ENCODE measurements around the gene PYGB. TPM values are rescaled to one million over a fixed set of nuclear protein-coding genes. Genes with fewer than 3 reads are reported as not detected.

The PYGB gene
- total and polyA plus RNA-seq, 4 donors, result 30.3 to 90.3 (median 47.3) TPM

DNA sequence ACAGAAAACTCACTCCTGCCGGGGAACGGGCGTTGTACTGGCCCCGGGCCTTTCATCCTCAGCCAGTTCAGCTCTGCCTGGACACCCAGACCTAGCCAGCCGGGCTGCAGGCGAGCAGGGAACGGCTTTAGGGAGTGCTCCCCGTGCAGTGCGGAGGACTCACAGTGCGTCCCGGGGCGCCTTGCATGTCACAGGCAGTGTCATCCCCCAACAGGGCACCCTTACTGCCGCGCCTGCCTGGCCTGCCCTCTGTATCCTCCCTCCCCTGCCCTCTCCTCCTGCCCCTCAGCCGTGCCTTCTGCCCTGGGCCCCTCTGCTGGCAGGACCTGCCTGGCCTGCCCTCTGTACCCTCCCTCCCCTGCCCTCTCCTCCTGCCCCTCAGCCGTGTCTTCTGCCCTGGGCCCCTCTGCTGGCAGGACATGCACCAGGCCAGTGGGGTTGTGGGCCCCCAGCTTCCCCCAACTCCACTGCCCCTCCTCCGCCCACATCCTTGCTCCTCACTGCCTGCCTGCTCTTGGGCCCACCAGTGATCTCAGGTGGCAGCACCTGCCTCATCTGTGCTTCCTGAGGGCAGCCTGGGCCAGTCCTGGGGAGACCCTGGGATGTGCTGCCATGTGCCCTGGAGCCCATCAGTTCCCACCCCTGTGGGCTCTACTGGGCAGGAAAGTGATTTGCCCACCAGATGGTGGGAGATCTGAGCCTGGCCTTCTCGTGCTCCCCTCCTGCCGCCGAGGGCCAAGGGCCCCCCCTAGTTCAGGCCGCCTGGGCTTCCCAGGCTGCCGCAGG lies 43.0 kb downstream of the PYGB start:
- no peak for ATAC-seq (ENCODE audit: insufficient read depth, low FRiP score)
- DNase-seq, result no peak
- peaks cover 3 to 63% (median 21%) of the 10 kb centered on the region in 4 donors for H3K36me3 ChIP-seq (ENCODE audit: control insufficient read depth in 4 of 4, insufficient read depth in 4 of 4, low read length in 4 of 4)
- no peak overlapping the region for H3K27ac ChIP-seq (ENCODE audit: low read depth in 1 of 2, low read length in 1 of 2)
- no peak overlapping the region for H3K9ac ChIP-seq (ENCODE audit: insufficient read depth in 1 of 2, low read length in 2 of 2)
- TF ChIP-seq, protein P1, sequence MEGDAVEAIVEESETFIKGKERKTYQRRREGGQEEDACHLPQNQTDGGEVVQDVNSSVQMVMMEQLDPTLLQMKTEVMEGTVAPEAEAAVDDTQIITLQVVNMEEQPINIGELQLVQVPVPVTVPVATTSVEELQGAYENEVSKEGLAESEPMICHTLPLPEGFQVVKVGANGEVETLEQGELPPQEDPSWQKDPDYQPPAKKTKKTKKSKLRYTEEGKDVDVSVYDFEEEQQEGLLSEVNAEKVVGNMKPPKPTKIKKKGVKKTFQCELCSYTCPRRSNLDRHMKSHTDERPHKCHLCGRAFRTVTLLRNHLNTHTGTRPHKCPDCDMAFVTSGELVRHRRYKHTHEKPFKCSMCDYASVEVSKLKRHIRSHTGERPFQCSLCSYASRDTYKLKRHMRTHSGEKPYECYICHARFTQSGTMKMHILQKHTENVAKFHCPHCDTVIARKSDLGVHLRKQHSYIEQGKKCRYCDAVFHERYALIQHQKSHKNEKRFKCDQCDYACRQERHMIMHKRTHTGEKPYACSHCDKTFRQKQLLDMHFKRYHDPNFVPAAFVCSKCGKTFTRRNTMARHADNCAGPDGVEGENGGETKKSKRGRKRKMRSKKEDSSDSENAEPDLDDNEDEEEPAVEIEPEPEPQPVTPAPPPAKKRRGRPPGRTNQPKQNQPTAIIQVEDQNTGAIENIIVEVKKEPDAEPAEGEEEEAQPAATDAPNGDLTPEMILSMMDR (IDR thresholded peaks at IDR 0.05; ENCODE audit: control extremely low read depth, extremely low read depth), result no peak
- H3K4me1 ChIP-seq (ENCODE audit: control insufficient read depth in 5 of 5, insufficient read depth in 5 of 5, low read length in 5 of 5), result peaks cover 0 to 4% (median 0%) of the 10 kb centered on the region in 5 donors
- H3K9me3 ChIP-seq (ENCODE audit: control insufficient read depth in 4 of 4, insufficient read depth in 3 of 4, low read length in 3 of 4), result peaks cover 0 to 3% (median 0%) of the 10 kb centered on the region in 4 donors
- H3K4me3 ChIP-seq, result no peak overlapping the region
- WGBS, 2 donors, result 92 to 99% methylated on average over 20 to 22 of the region's 22 CpGs
- no peaks in the 10 kb centered on the region for H3K27me3 ChIP-seq (ENCODE audit: control insufficient read depth in 3 of 3, insufficient read depth in 3 of 3, low read length in 2 of 3)

DNA sequence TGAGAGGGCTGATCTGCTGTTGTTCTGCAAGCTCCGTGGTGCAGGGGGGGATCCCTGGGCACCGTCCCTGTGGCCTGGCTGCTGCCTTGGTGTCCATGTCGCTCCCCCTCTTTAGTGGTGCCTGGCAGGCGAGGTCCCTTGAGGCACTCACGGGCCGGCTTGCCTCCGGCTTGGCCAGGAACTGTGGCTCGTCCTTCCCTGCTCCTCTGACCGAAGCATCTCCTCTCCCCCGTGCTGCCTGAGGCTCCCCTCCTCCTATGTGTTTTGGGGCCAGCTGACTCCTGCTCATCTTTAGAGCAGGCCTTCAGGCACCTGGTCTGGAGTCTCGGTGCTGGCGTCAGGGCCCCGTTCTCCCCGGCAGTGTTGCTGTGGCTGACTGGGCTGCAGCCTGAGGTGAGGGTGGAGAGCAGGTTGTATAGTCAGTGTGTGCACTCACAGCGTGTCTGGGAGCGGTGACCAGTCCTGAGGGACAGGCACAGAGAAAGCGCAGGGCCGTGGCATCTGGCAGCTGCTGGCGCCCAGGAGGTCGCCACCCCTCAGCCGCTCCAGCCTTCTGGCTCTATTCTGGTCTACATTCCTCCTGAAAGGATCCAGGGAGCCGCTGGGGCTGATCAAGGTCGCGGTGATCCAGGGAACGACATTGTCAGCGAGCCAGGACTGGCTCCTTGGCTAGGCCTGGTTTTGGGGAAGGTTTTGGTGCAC lies 43.7 kb downstream of the PYGB start:
- H3K27ac ChIP-seq (ENCODE audit: low read depth in 1 of 2, low read length in 1 of 2), result no peak overlapping the region

DNA sequence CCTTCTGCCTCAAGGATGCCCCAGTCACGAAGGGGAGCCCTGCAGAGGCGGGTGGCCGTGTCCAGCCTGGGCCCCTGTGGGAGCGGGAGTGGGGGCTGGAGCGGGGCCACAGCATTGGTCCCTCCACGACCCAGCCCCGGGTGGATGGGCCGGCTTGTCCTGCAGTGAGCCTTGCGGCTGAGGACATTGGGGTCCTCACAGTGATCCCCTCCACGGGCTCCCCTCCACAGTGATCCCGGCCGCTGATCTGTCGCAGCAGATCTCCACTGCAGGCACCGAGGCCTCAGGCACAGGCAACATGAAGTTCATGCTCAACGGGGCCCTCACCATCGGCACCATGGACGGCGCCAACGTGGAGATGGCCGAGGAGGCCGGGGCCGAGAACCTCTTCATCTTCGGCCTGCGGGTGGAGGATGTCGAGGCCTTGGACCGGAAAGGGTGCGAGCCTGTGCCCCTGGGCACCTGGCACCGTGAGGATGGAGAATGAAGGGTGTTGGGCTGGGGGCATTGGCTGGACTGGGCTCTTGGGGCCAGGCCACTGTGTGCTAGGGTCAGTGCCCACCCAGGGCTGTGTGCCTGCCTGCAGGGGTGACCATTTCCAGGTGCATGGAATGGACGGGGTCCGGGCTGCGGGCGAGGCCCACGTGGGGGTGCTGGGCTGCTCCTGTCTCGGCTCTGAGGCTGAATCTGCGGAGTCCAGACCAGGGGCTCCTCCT lies 44.4 kb downstream of the PYGB start:
- ATAC-seq (ENCODE audit: insufficient read depth, low FRiP score), result no peak
- H3K27me3 ChIP-seq (ENCODE audit: control insufficient read depth in 3 of 3, insufficient read depth in 3 of 3, low read length in 2 of 3), result no peaks in the 10 kb centered on the region
- no peak for DNase-seq
- H3K4me3 ChIP-seq, result no peak overlapping the region
- WGBS, 2 donors, result 94 to 96% methylated on average over 35 of the region's 35 CpGs
- H3K9me3 ChIP-seq (ENCODE audit: control insufficient read depth in 4 of 4, insufficient read depth in 3 of 4, low read length in 3 of 4), result peaks cover 0 to 3% (median 0%) of the 10 kb centered on the region in 4 donors
- no peak overlapping the region for H3K9ac ChIP-seq (ENCODE audit: insufficient read depth in 1 of 2, low read length in 2 of 2)
- TF ChIP-seq, protein P1 (IDR thresholded peaks at IDR 0.05; ENCODE audit: control extremely low read depth, extremely low read depth), result no peak
- peaks cover 3 to 58% (median 15%) of the 10 kb centered on the region in 4 donors for H3K36me3 ChIP-seq (ENCODE audit: control insufficient read depth in 4 of 4, insufficient read depth in 4 of 4, low read length in 4 of 4)
- H3K4me1 ChIP-seq (ENCODE audit: control insufficient read depth in 5 of 5, insufficient read depth in 5 of 5, low read length in 5 of 5), result peaks cover 0 to 7% (median 0%) of the 10 kb centered on the region in 5 donors
- no peak overlapping the region for H3K27ac ChIP-seq (ENCODE audit: low read depth in 1 of 2, low read length in 1 of 2)

More for the DNA sequence above, 43.7 kb downstream of the PYGB start:
- peaks cover 3 to 59% (median 18%) of the 10 kb centered on the region in 4 donors for H3K36me3 ChIP-seq (ENCODE audit: control insufficient read depth in 4 of 4, insufficient read depth in 4 of 4, low read length in 4 of 4)
- no peaks in the 10 kb centered on the region for H3K27me3 ChIP-seq (ENCODE audit: control insufficient read depth in 3 of 3, insufficient read depth in 3 of 3, low read length in 2 of 3)
- DNase-seq, result no peak
- WGBS, 2 donors, result 96 to 98% methylated on average over 26 of the region's 26 CpGs
- TF ChIP-seq, protein P1 (IDR thresholded peaks at IDR 0.05; ENCODE audit: control extremely low read depth, extremely low read depth), result no peak
- ATAC-seq (ENCODE audit: insufficient read depth, low FRiP score), result no peak
- peaks cover 0 to 4% (median 0%) of the 10 kb centered on the region in 5 donors for H3K4me1 ChIP-seq (ENCODE audit: control insufficient read depth in 5 of 5, insufficient read depth in 5 of 5, low read length in 5 of 5)
- H3K4me3 ChIP-seq, result no peak overlapping the region
- peaks cover 0 to 3% (median 0%) of the 10 kb centered on the region in 4 donors for H3K9me3 ChIP-seq (ENCODE audit: control insufficient read depth in 4 of 4, insufficient read depth in 3 of 4, low read length in 3 of 4)
- H3K9ac ChIP-seq (ENCODE audit: insufficient read depth in 1 of 2, low read length in 2 of 2), result no peak overlapping the region
